HepG2 (cell line): ENCODE results near the gene ZNF821. TPM values are rescaled to one million over a fixed set of nuclear protein-coding genes. Genes with fewer than 3 reads are reported as not detected.

Source experiments
- ATAC-seq: fragments of 200-7000 bp; cut with Tn5 transposase; 3 replicates; pipeline ENCODE4 v1.9.1; 2020; ENCODE audit warnings: mild to moderate bottlenecking, moderate library complexity
- BruUV-seq: library from RNA; stranded (reverse); fragments of 400-500 nt; replicated peaks from 2 replicates; lab custom pipeline; 2021; lab: Mats Ljungman, UMichigan
- CTCF ChIA-PET: fragments of 300-600 bp; formaldehyde crosslinking; extraction: SDS; loops from one replicate; lab custom pipeline; 2021; ENCODE audit warnings: low total read pairs, inconsistent platforms, low intra/inter-chr PET ratio; lab: Yijun Ruan, JAX
- POLR2A ChIA-PET: fragments of 350-600 bp; sonication (Branson Sonifier 250); formaldehyde crosslinking; loops from one replicate; lab custom pipeline; 2020; ENCODE audit warnings: antibody characterized with exemption, inconsistent platforms; lab: Yijun Ruan, JAX
- DNase-seq: peaks from one replicate; pipeline ENCODE4 v3.0.0-alpha.2; 2015; ENCODE audit warnings: low spot score
- FAIRE-seq: peaks from 3 replicates; lab custom pipeline; 2011; peaks lifted over from hg19 to GRCh38; lab: Jason Lieb, UNC
- H2AFZ ChIP-seq: one replicate; pipeline ENCODE4 v1.6.1; 2011; ENCODE audit warnings: low read length, inconsistent platforms
- H3K27ac ChIP-seq: fragments of 300-600 bp; 3 replicates; pipeline ENCODE4 v1.8.0; 2011; ENCODE audit warnings: mixed run types, mild to moderate bottlenecking, mixed read lengths, low read length, inconsistent platforms; ENCODE audit not compliant: insufficient read depth; ENCODE audit errors: extremely low read length
- H3K27me3 ChIP-seq, 2 experiments: fragments of 200-600 bp in 1 of 2; 2 replicates in 1 of 2; 3 replicates in 1 of 2; pipeline versions ENCODE4 v1.6.0 to v1.8.0; 2011; ENCODE audit warnings: low read length in 2 of 2, mild to moderate bottlenecking in 2 of 2, moderate library complexity in 2 of 2, inconsistent platforms in 1 of 2; ENCODE audit not compliant: insufficient read depth in 2 of 2, control insufficient read depth in 1 of 2
- H3K36me3 ChIP-seq, 2 experiments: fragments of 200-600 bp in 1 of 2; replicated peaks in 1 of 2; 2 replicates in 1 of 2; 3 replicates in 1 of 2; pipeline versions ENCODE4 v1.5.1 to v1.8.0; 2011; ENCODE audit warnings: low read length in 2 of 2, inconsistent platforms in 1 of 2; ENCODE audit not compliant: insufficient read depth in 2 of 2, control insufficient read depth in 1 of 2
- H3K4me1 ChIP-seq: 2 replicates; pipeline ENCODE4 v1.5.1; 2012; ENCODE audit warnings: low read length, inconsistent platforms; ENCODE audit not compliant: insufficient read depth
- H3K4me2 ChIP-seq: 2 replicates; pipeline ENCODE4 v1.6.0; 2011; ENCODE audit warnings: low read depth, low read length, inconsistent platforms
- H3K4me3 ChIP-seq, 3 experiments: fragments of 200-600 bp in 1 of 3; sonication (generic), shearing (Covaris generic) in 1 of 3; replicated peaks in 1 of 3; 2 replicates each; pipeline ENCODE4 v1.5.1; 2011 to 2016; ENCODE audit warnings: low read length in 3 of 3, inconsistent platforms in 2 of 3, low read depth in 2 of 3, mild to moderate bottlenecking in 2 of 3, control low read depth in 1 of 3, mixed read lengths in 1 of 3; ENCODE audit not compliant: insufficient read depth in 1 of 3
- H3K79me2 ChIP-seq: one replicate; pipeline ENCODE4 v1.6.1; 2011; ENCODE audit warnings: low read length, inconsistent platforms; ENCODE audit not compliant: insufficient read depth
- H3K9ac ChIP-seq: 2 replicates; pipeline ENCODE4 v1.6.0; 2011; ENCODE audit warnings: mild to moderate bottlenecking, low read depth, low read length, inconsistent platforms; ENCODE audit not compliant: insufficient read depth
- H3K9me3 ChIP-seq: 2 replicates; pipeline ENCODE4 v1.5.1; 2012; ENCODE audit warnings: mild to moderate bottlenecking, low read length
- H4K20me1 ChIP-seq: 2 replicates; pipeline ENCODE4 v1.6.0; 2011; ENCODE audit warnings: inconsistent platforms, mild to moderate bottlenecking, low read length, moderate library complexity; ENCODE audit not compliant: insufficient read depth
- AKNA ChIP-seq: sonication (generic); formaldehyde crosslinking; IDR thresholded peaks from 2 replicates; pipeline ENCODE4 v1.4.0; 2020; ENCODE audit warnings: missing genetic modification reagents, borderline replicate concordance
- KLF12 ChIP-seq: sonication (generic); formaldehyde crosslinking; IDR thresholded peaks from 2 replicates; pipeline ENCODE4 v1.4.0; 2020; ENCODE audit warnings: missing genetic modification reagents, borderline replicate concordance
- MIXL1 ChIP-seq: IDR thresholded peaks from 2 replicates; pipeline ENCODE4 v1.6.1; 2016
- RBM22 ChIP-seq: fragments of 200-400 bp; formaldehyde crosslinking; optimal IDR thresholded peaks from 2 replicates; pipeline ENCODE3; 2017; ENCODE audit warnings: mild to moderate bottlenecking, low read length, moderate library complexity
- WGBS: methylation state at CpG from one replicate; pipeline ENCODE4 v1.1.6; 2017; ENCODE audit warnings: low lambda C conversion rate; 5-methylcytosine and 5-hydroxymethylcytosine counted together
- in situ Hi-C: cut with HindIII; loops from 2 replicates; pipeline ENCODE4 v1.10.0; 2017; ENCODE audit warnings: low pct_unique_long_range_greater_than_20kb; ENCODE audit not compliant: extremely low pct_ligation_motif_present
- intact Hi-C: fragments of 100-400 bp; cut with micrococcal nuclease; formaldehyde crosslinking; loops from one replicate; pipeline ENCODE4 v1.10.0; 2022; ENCODE audit not compliant: unreplicated experiment
- polyA plus RNA-seq, 8 experiments: library from polyadenylated mRNA; depleted of rRNA in 3 of 8; stranded (reverse) in 7 of 8; unstranded in 1 of 8; fragments of >200 nt; fragmentation: Illumina TruSeq in 4 of 8; extraction: Trizol in 4 of 8; gene quantifications; 2 replicates each; pipeline versions ENCODE4 v1.2.1 to v1.2.3, GENCODE V29; 2011 to 2016; ENCODE audit warnings: low read depth in 4 of 8, missing spikeins in 1 of 8, mixed read lengths in 1 of 8; ENCODE audit not compliant: insufficient read depth in 1 of 8
- total RNA-seq, 5 experiments: library from RNA; depleted of rRNA; stranded (reverse); fragments of >200 nt; fragmentation: Illumina TruSeq; extraction: Trizol; gene quantifications; 2 replicates each; pipeline ENCODE4 v1.2.3, GENCODE V29; 2016; ENCODE audit warnings: low read depth in 1 of 5

ZNF821 gene
- total and polyA plus RNA-seq, 2 of the 13 experiments (the other 11 are each of a cell fraction or from before 2014, with no cell fraction given): 7.0 to 9.1 TPM

DNA sequence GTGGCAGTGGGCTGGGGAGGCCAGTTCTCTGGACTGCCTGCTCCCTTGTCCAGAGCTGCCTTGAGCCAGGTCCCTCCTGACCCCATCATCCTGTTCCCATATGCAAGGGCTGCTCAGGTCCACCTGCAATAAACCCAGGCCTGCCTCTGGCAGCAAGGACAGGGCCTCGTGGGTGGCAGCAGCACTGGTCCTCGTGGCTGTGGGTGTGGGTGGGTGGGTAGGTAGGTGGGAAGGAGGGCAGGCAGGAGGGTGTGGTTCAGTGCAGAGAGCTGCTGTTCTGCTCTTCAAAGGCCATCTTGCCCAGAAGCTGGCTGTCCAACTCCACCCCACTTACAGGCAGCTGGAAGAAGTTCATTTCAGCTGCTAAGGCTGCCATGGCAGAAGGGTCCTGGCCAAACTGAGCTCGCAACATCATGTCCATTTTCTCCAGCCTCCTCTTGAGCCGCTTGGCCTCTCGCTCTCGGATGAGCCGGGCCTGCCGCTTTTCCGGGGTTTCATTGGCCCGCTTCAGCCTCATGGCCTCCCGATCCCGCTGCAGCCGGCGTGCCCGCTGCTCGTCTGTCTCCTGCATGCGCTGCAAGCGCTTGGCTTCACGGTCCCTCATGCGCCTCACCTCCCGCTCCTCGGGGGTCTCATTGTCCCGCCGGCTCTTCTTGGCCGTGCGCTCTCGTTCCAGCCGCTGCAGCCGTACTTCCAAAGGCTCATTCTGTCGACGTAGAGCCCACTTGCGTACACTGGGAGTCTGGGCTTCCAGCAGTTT, 24.0 kb downstream of the ZNF821 start (continued):
- no peak for TF ChIP-seq AKNA
- TF ChIP-seq MIXL1 (CRISPR knock-in tag): no peak

GRCh38 chr16:71855937-71856662, 27.9 kb downstream of the ZNF821 start:
- no peaks in the 10 kb centered on the region for H3K9me3 ChIP-seq
- POLR2A ChIA-PET: no interaction called here
- ATAC-seq: no peak
- intact Hi-C loops (no loop called here), in situ Hi-C loops (no loop called here)
- TF ChIP-seq RBM22 (peak; percentile 68), KLF12 (CRISPR knock-in tag) (no peak)
- DNase-seq: no peak
- H3K27me3 ChIP-seq: no peaks in the 10 kb centered on the region
- no peaks in the 10 kb centered on the region for H3K79me2 ChIP-seq
- H3K4me3 ChIP-seq: no peak overlapping the region
- peaks cover 30% of the 10 kb centered on the region for H3K4me1 ChIP-seq
- no peaks in the 10 kb centered on the region for H4K20me1 ChIP-seq
- H2AFZ ChIP-seq: no peak overlapping the region
- WGBS: 98% methylated on average over 3 of the region's 5 CpGs
- BruUV-seq: no TSS peak
- no peak overlapping the region for H3K27ac ChIP-seq
- no peak overlapping the region for H3K9ac ChIP-seq
- FAIRE-seq: no peak
- H3K4me2 ChIP-seq: no peak overlapping the region
- CTCF ChIA-PET: no interaction called here
- H3K36me3 ChIP-seq: peaks cover 16 to 39% of the 10 kb centered on the region in 2 experiments; a peak in 4 of 5 replicates
